Spinal cord (tissue), 10 donors: ENCODE results near the gene SLC37A1. TPM values are rescaled to one million over a fixed set of nuclear protein-coding genes. Genes with fewer than 3 reads are reported as not detected.
A peak's percentile ranks its signal among the peaks of the same experiment; 100 is the strongest.

ENCODE experiments used
- DNase-seq, 6 donors: peaks; one replicate each; pipeline versions ENCODE4 v3.0.0 to v3.0.0-alpha.2; 2013 to 2015; ENCODE audit warnings: low spot score in 6 of 6, low read depth in 4 of 6
- H3K27ac ChIP-seq: one replicate; pipeline ENCODE4 v1.5.1; 2013; ENCODE audit warnings: low read depth, low read length, control low read depth
- H3K27me3 ChIP-seq: one replicate; pipeline ENCODE4 v1.6.1; 2013; ENCODE audit warnings: low read length; ENCODE audit not compliant: control insufficient read depth, insufficient read depth
- H3K36me3 ChIP-seq: one replicate; pipeline ENCODE4 v1.6.1; 2013; ENCODE audit warnings: low read length; ENCODE audit not compliant: control insufficient read depth, insufficient read depth
- H3K4me1 ChIP-seq: one replicate; pipeline ENCODE4 v1.6.1; 2013; ENCODE audit warnings: low read length; ENCODE audit not compliant: control insufficient read depth, insufficient read depth
- H3K4me3 ChIP-seq: one replicate; pipeline ENCODE4 v1.5.1; 2013; ENCODE audit warnings: low read depth, low read length, control low read depth
- H3K9me3 ChIP-seq: one replicate; pipeline ENCODE4 v1.6.1; 2013; ENCODE audit warnings: low read length; ENCODE audit not compliant: control insufficient read depth, insufficient read depth
- WGBS: methylation state at CpG from one replicate; pipeline ENCODE4 v1.1.5; 2013; ENCODE audit warnings: missing lambda C conversion rate; ENCODE audit not compliant: insufficient coverage; 5-methylcytosine and 5-hydroxymethylcytosine counted together
- polyA plus RNA-seq, 2 donors: library from polyadenylated mRNA; unstranded; fragments of 120-200 nt; gene quantifications; one replicate each; pipeline ENCODE4 v1.2.1, GENCODE V29; 2013; ENCODE audit not compliant: insufficient read length in 2 of 2
- total RNA-seq, 2 donors: library from RNA; depleted of rRNA in 1 of 2; stranded (reverse); fragments of 120-200 nt in 1 of 2; fragments of >200 nt in 1 of 2; gene quantifications; one replicate each; pipeline versions ENCODE4 v1.2.3 to v1.2.4, GENCODE V29; 2013 to 2014
- donor health status: healthy.

SLC37A1 gene
- total and polyA plus RNA-seq, 4 donors: 8.4 to 32.3 (median 22.5) TPM

GRCh38 chr21:42491328-42491727 lies 22.3 kb upstream of the SLC37A1 start:
- Histone ChIP-seq H3K36me3 (no peaks in the 10 kb centered on the region), H3K9me3 (no peaks in the 10 kb centered on the region), H3K4me3 (no peak overlapping the region), H3K27ac (no peak overlapping the region), H3K4me1 (peaks cover 12% of the 10 kb centered on the region), H3K27me3 (no peaks in the 10 kb centered on the region)
- DNase-seq: no peak
- no CpG with 5 or more reads among the region's 1 CpG for WGBS

- Histone ChIP-seq H3K9me3 (no peaks in the 10 kb centered on the region), H3K4me1 (peaks cover 18% of the 10 kb centered on the region), H3K36me3 (no peaks in the 10 kb centered on the region), H3K27me3 (no peaks in the 10 kb centered on the region), H3K4me3 (no peak overlapping the region), H3K27ac (no peak overlapping the region)
- WGBS: 83% methylated on average over 6 of the region's 8 CpGs
- DNase-seq: no peak
Observed at GRCh38 chr21:42492201-42492600, 21.5 kb upstream of the SLC37A1 start.

GRCh38 chr21:42493109-42494060 lies 20.3 kb upstream of the SLC37A1 start:
- Histone ChIP-seq H3K4me1 (peaks cover 18% of the 10 kb centered on the region), H3K27me3 (no peaks in the 10 kb centered on the region), H3K4me3 (no peak overlapping the region), H3K36me3 (no peaks in the 10 kb centered on the region), H3K27ac (no peak overlapping the region), H3K9me3 (no peaks in the 10 kb centered on the region)
- DNase-seq: no peak
- WGBS: 94% methylated on average over 5 of the region's 13 CpGs

- Histone ChIP-seq H3K27ac (no peak overlapping the region), H3K4me1 (peaks cover 28% of the 10 kb centered on the region), H3K36me3 (no peaks in the 10 kb centered on the region), H3K4me3 (no peak overlapping the region), H3K27me3 (no peaks in the 10 kb centered on the region), H3K9me3 (no peaks in the 10 kb centered on the region)
- DNase-seq: no peak
- WGBS: 91% methylated on average over 4 of the region's 5 CpGs
Observed at GRCh38 chr21:42495027-42495426, 18.6 kb upstream of the SLC37A1 start.

- under 1% methylated on average over 15 of the region's 18 CpGs for WGBS
- H3K4me1 ChIP-seq: peaks cover 28% of the 10 kb centered on the region
- no peaks in the 10 kb centered on the region for H3K36me3 ChIP-seq
- H3K27ac ChIP-seq: peak overlapping the region; percentile 78
- peak overlapping the region; percentile 84 for H3K4me3 ChIP-seq
- H3K27me3 ChIP-seq: no peaks in the 10 kb centered on the region
- H3K9me3 ChIP-seq: no peaks in the 10 kb centered on the region
- DNase-seq: peak in 2 of 6 donors; percentile 59 to 71
Observed at GRCh38 chr21:42495765-42496119, 17.9 kb upstream of the SLC37A1 start.

GRCh38 chr21:42496120-42496838 lies 17.4 kb upstream of the SLC37A1 start, which contains the start of gene RSPH1:
Gene RSPH1, minus strand, starts transcription at chr21:42496224. Its CDS starts 38 bp downstream, at chr21:42496186.
- Histone ChIP-seq H3K4me1 (peaks cover 28% of the 10 kb centered on the region), H3K4me3 (peak within 1 kb of the TSS; percentile 84), H3K27me3 (no peaks in the 10 kb centered on the region), H3K36me3 (no peaks in the 10 kb centered on the region), H3K9me3 (no peaks in the 10 kb centered on the region), H3K27ac (peak within 1 kb of the TSS; percentile 78)
- WGBS: under 1% methylated on average over 58 of the region's 58 CpGs
- peak; percentile 93 to 100 (median 99) for DNase-seq

- Histone ChIP-seq H3K36me3 (no peaks in the 10 kb centered on the region), H3K9me3 (no peaks in the 10 kb centered on the region), H3K4me3 (peak overlapping the region; percentile 84), H3K4me1 (peaks cover 28% of the 10 kb centered on the region), H3K27ac (peak overlapping the region; percentile 78), H3K27me3 (no peaks in the 10 kb centered on the region)
- WGBS: 5% methylated on average over 16 of the region's 19 CpGs
- peak in 1 of 6 donors; percentile 60 for DNase-seq
Observed at GRCh38 chr21:42496839-42497202, 16.8 kb upstream of the SLC37A1 start.

GRCh38 chr21:42498012-42498411 lies 15.6 kb upstream of the SLC37A1 start:
- Histone ChIP-seq H3K36me3 (no peaks in the 10 kb centered on the region), H3K4me1 (peaks cover 28% of the 10 kb centered on the region), H3K27me3 (no peaks in the 10 kb centered on the region), H3K27ac (no peak overlapping the region), H3K4me3 (no peak overlapping the region), H3K9me3 (no peaks in the 10 kb centered on the region)
- 88% methylated on average over 3 of the region's 5 CpGs for WGBS
- no peak for DNase-seq

GRCh38 chr21:42499444-42500112 lies 14.1 kb upstream of the SLC37A1 start:
- DNase-seq: peak in 3 of 6 donors; percentile 42 to 83 (median 60)
- Histone ChIP-seq H3K4me1 (peaks cover 28% of the 10 kb centered on the region), H3K4me3 (no peak overlapping the region), H3K27me3 (no peaks in the 10 kb centered on the region), H3K9me3 (no peaks in the 10 kb centered on the region), H3K36me3 (no peaks in the 10 kb centered on the region), H3K27ac (no peak overlapping the region)
- 48% methylated on average over 4 of the region's 15 CpGs for WGBS
